ENCODE measurements around the gene C12orf50.

DNA sequence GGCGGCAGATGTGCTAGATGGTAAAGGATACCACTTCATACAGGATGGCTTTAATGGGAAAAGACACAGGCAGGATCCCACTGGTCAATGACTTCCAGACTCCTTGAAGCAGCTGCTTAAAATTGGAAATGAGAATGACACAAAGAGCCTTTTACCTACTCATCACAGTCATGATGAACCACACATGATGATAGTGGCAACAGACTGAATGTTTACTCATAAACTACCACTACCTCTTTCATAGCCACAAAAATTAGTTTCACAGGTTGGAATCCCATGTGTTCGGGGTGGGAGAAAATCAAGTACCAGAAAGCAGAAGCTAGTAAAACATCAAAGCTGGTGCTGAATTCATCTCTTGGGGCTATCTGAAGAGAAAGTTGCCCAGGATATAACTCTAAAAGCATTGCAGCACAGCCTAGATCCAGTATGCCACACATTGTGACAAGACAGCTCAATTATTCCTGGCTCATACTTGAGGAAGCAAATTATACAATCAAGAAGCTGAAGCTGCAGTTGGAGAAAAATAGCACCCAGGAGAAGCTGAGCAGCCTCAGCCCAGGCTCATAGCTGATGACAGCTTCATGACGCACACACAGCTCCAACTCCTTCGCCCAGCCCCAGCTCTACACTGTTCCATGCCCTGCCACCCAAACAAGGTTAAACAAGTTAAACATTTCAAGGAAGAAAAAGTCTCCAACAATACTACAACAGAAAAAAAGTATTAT is 29.0 kb upstream of the C12orf50 start:
- no peak for TF ChIP-seq CTCF (IDR thresholded peaks at IDR 0.05)
- no peak for TF ChIP-seq EZH2 (IDR thresholded peaks at IDR 0.05; ENCODE audit: borderline replicate concordance, insufficient read depth, low read depth, low read length, poor library complexity, severe bottlenecking)

All from B cell (primary cell).